Activated T-helper 1 cell treated with anti-CD3 and anti-CD28 coated beads, Interleukin-2, amount 50 U/mL, for 16 hours (primary cell): ENCODE data around the gene METTL25B.

Experiments used
- DNase-seq, 2 donors: peaks; one replicate each; pipeline ENCODE4 v3.0.0-alpha.2; 2020; ENCODE audit warnings: low read depth in 1 of 2, low spot score in 1 of 2

Gene METTL25B

DNA sequence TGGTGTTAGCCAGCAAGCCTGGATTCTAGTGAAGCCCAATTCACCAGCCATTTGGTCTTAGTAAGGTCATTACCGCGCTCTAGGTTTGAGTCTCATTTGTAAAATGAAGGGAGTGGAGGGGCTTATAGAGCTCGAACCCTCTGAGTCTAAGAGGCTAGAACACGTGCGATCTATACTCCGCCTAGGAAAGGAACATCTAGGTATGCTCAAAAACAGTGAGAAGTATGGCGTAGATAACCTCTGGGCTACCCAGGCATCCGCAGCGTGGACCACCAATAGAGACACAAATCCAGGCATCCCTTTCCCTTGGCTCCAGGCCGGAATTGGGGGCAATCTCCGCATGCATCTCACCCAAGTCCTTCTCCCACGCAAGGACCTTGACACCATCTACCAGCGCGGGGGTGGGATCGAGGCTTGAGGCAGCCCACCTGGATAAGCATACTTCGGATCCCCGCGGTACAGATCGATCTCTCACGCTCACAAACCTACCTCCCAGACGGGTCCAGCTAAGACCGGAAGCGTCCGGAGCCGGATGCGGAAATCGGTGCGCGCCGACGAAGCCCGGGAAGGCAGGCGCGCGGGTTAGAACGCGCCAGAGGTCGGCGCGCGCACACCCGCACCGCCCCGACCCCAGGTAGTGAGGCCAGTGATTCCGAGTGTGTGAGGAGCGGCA, at the start of gene METTL25B:
TSS of gene METTL25B (plus strand) at position 544 of the 673 bp plus-strand sequence. CDS start 636 bp downstream, outside the sequence.
- peak; percentile 42 to 68 for DNase-seq

DNA sequence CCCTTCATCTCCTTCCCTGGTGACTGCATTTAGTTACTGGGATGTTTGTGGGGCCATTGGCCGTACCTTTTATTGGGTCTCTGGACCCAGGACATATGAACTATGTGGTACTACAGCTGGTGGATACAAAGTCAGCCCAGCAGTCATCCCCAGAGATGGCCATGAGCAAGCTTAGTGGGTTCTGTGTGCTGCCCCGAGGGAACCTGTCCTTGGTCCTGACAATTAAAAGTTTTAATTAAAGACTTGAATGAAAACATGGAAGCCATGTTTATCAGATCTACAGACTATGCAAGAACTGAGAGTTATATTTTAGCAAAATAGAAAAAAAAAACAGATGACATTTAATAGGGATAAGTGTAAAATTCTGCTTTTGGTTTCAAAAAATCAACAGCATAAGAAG, 48.2 kb upstream of the METTL25B start:
- no peak for DNase-seq

- no peak for DNase-seq
Observed at GRCh38 chr1:156681196-156681960, 46.9 kb upstream of the METTL25B start.

- no peak for DNase-seq
Observed at GRCh38 chr1:156682166-156682890, 45.9 kb upstream of the METTL25B start.

DNA sequence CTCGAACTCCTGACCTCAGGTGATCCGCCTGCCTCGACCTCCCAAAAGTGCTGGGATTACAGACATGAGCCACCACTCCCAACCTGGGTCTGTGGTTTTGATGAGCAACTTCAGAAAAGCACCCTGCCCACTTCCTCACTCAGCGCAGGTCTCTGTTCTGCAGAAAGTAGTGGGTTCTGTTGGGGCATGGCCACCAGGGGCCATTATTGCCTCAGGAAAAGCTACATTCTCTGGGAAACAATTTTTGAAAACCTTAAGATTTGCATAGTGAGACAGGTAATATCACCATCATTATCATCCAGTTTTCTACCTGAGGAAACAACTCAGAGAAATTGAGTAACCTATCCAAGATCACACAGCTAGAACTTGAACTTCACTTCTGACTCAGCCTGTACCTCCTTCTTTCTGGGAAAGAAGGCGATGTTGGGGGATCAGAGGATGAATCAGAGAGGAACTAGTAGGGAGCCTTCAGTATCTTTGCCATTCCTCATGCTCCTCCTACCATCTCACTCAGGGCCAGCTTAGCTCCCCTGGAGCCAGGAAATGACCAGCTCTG, 44.0 kb upstream of the METTL25B start:
- DNase-seq = no peak

DNA sequence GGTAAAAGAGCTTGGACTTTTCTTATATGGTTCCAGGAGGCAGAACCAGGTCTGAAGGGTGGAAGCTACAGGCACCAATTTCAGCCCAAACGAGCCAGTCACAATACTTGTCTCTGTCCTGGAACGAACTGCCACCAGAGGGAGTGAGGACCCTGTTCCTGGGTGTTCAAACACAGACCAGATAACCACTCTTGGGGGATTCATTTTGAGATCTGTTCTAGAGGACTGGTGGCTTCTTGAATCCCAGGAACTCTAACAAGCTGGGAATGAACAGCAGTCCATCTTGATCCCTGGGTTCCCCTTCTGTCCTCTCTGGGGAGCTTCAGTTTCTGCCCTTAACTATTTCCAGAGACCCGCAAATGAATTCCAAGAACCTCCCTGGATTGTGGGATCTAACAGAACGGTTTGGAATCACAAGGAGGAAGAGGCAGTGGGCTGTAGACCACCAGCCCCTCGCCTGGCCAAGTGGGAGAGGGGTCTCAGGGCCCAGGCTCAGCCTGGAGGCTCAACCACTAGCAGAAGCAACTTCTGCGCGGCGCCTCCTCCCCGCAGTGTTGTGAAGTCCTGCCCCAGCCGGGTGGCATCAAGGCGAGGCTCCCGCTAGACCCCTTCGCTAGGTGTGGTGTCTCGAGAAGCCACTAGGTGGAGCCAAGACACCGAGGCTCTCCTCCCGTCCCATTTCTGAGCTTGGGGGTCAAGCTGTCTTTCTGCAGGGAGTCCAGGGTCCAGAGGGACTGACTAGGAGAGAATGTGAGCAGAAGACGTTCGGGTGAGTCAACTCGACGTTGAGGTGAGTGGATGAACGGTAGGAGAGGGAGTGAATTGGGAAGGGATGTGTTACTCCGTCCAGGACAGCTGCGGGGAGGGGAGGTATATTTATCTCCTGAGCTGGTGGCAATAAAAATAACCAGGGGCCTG, 39.0 kb upstream of the METTL25B start:
- peak; percentile 57 to 62 for DNase-seq

- no peak for DNase-seq
Observed at GRCh38 chr1:156689953-156690674, 38.2 kb upstream of the METTL25B start.

DNA sequence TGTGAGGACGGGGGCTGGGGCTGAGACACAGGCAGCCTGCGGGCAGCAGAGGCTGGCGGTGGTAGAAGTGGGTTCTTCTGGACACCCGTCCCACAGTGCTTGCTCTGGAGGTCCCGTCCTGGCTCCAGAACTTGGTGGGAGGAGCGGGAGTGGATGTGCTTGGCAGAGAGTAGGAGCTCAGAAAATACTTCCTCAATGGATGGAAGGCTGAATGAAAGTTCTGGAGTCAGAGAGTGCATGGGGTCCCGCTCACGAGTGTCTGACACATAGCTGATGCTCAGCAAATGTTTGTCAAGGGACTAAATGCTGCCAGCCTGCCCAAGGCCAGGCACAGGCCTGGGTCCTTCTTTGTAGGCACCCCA, 37.6 kb upstream of the METTL25B start:
- DNase-seq = no peak

DNA sequence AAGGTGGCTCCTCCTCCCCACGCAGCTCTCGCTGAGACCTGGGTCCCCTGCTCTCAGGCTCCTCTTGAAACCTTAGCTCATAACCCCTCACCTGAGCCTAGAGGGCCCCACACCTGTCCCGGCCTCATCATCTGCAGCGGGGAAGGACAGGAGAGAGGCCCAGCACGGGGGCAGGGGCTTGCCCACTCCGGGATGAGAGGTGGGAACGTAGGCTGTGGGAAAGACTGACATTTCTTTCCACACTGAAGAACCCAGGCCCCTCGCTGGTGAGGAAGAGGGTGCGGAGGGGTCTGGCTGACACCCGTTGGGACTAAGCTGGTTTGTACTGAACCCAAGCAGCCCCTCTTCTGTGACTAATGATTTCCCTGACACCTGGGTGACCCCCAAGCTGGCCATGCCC, 37.1 kb upstream of the METTL25B start:
- no peak for DNase-seq

- no peak for DNase-seq
Observed at GRCh38 chr1:156691665-156692440, 36.4 kb upstream of the METTL25B start.

- no peak for DNase-seq
Observed at GRCh38 chr1:156692441-156692924, 35.8 kb upstream of the METTL25B start.

- no peak for DNase-seq
Observed at GRCh38 chr1:156692925-156693847, 35.1 kb upstream of the METTL25B start.

- no peak for DNase-seq
Observed at GRCh38 chr1:156693848-156694689, 34.2 kb upstream of the METTL25B start.

DNA sequence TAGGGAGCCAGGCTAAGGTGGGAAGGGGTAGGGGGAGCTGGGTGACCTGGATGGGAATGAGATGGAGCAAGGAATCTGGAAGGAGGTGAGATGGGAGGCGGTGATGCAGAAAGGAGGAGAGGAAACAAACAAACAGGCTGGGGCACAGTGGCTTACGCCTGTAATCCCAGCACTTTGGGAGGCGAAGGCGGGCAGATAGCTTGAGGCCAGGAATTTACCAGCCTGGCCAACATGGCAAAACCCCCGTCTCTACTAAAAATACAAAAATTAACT, 33.6 kb upstream of the METTL25B start:
- DNase-seq = no peak

GRCh38 chr1:156696755-156697154, 31.5 kb upstream of the METTL25B start:
- DNase-seq = no peak

DNA sequence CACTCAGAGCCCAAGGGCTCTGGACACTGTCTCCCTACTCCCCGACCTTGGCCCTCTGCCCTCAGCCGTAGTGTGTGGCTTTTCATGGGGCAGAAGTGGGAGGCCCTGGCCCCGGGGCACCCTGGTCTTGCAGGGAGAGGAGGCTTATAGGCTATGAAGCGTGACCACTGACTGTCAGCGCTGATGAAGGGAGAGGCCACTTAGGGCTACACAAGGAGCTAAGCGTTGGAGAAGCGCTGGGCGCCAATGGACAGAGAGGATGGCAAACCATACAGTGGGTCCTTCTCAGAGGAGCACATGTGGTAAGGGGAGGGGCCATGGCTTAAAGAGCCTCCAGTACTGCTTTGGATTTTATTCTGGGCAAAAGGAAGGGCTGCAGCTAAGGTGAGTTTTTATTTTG, 30.8 kb upstream of the METTL25B start:
- no peak for DNase-seq

- DNase-seq = no peak
Observed at GRCh38 chr1:156698995-156699394, 29.3 kb upstream of the METTL25B start.
